ENCODE measurements around the gene VWA8. TPM values are rescaled to one million over a fixed set of nuclear protein-coding genes. Genes with fewer than 3 reads are reported as not detected.
A peak's percentile ranks its signal among the peaks of the same experiment; 100 is the strongest.
"Not testable (repeated sequence)": the region's sequence is repeated elsewhere in the genome, so short reads cannot be mapped to it uniquely, and the experiment has no call there.

Gene VWA8
- total RNA-seq, 1 donor from 2014 or later, result 6.8 TPM

GRCh38 chr13:41746259-41746658 lies 214.7 kb downstream of the VWA8 start:
- no peak for DNase-seq (ENCODE audit: low read depth in 2 of 2)

DNA sequence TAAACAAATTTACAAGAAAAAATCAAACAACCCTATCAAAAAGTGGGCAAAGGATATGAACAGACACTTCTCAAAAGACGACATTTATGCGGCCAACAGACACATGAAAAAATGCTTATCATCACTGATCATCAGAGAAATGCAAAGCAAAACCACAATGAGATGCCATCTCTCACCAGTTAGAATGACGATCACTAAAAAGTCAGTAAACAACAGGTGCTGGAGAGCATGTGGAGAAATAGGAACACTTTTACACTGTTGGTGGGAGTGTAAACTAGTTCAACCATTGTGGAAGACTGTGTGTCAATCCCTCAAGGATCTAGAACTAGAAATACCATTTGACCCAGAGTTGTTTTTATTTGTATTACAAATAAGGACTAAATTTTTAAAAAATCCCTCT lies 215.4 kb downstream of the VWA8 start:
- DNase-seq (ENCODE audit: low read depth in 2 of 2), result not testable (repeated sequence)

GRCh38 chr13:41742917-41743552 lies 217.9 kb downstream of the VWA8 start:
- no peak for DNase-seq (ENCODE audit: low read depth in 2 of 2)

GRCh38 chr13:41740479-41740878 lies 220.4 kb downstream of the VWA8 start:
- no peak for DNase-seq (ENCODE audit: low read depth in 2 of 2)

GRCh38 chr13:41722684-41723535 lies 238.0 kb downstream of the VWA8 start:
- DNase-seq (ENCODE audit: low read depth in 2 of 2), result no peak

DNA sequence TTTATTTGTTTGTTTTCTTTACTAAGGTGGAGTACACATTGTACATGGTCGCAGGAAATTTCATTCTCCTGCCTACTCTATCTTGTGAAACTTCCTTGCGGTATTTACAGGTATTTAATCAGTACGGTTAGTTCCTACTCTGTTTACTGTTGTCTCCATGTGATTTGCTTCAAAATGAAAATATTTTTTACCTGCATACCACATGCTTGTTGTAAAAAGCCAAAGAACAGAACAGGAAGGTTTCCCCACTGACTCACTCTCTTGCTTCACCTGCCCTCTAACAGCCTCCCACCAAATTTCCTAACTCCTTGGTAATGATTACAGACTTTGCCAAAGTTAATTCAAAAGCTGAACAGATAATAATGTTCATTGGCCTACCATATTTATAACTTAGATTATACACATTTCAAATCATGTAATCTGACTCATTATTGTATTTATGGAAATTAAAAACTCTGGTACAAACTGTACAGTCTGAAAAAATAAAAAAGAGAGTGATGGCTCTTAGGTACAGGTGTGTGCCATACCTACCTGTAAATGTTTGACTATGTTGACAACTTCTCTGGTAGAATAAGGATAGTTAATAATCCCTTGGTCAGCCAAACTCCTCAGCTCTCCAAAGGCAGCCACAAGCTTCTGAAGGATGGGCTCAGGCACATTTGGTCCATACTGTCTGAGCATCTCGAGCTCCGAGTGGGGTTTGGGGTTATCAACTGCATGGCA lies 239.9 kb downstream of the VWA8 start:
- DNase-seq (ENCODE audit: low read depth in 2 of 2), result no peak

DNA sequence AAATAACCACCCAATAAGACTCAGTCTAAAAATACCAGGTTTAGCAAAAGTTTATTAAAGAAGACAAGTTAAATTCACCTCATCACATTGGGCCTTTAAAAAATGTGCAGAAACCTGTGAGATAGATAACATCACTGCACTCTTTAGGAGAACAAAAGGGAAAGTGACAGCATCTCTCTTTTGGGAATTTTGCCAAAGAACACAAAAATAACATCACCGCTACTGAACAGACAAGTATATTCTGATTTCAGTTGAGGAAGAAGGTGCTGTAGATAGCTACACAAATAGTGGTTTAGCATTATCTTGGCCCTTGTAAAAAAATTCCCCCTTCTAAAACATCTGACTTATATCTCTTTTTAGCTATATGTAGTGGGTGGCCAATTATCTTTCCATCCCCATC lies 244.7 kb downstream of the VWA8 start:
- DNase-seq (ENCODE audit: low read depth in 2 of 2), result peak; percentile 36 to 69

GRCh38 chr13:41713405-41713804 lies 247.5 kb downstream of the VWA8 start:
- DNase-seq (ENCODE audit: low read depth in 2 of 2), result no peak

DNA sequence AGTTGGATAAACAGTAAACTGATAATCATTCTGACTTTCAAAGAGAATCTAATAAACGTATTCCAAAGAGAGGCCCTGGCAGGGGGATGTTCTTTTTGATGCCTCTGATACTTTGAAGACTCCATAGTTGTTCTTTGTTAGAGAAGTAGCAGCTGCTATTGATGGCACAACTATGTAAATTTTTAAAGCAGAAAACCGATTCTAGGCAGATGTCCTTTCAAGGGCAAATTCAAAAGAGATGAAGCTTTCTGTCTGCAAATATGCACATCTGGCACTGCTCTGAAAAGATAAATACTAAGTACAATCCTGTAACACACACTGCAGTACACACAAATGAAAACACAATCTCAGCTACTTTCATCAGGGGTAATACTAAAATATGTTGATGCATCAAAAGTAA lies 250.1 kb downstream of the VWA8 start:
- DNase-seq (ENCODE audit: low read depth in 2 of 2), result no peak

DNA sequence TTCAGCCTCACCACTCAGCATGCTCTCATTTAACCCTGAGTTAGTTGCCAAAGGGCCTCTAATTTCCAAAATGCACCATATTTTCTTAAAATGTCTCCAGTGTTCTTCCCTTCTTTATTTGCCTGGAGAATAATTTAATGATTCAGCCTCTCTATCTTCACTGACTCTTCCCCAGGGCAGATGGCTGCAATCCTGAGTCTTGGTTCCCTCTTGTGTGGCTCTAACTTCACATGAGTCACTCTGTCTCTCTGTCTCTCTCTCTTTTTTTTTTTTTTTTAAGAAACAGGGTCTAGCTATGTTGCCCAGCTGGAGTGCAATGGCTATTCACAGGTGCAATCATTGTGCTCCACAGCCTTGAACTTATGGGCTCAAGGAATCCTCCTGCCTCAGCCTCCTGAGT lies 251.4 kb downstream of the VWA8 start:
- DNase-seq (ENCODE audit: low read depth in 2 of 2), result no peak

DNA sequence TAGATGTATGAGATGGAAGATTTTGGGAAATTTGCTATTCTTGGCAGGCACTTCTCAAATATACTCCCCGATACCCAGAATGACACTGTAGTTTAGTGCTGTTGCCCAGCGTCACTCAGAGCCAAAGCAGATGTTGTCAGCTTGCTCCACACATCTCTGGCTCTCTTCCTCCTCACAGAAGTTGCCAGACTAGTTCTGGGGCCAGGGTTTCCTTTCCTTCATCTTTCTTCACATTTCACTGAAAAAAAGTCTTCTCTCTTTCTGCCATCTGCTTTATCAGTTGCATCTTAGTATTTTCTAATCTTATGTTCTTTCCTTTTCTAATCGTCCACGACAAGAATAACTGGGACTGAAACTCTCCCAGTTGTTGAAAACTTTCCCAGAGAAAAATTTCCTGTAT lies 252.2 kb downstream of the VWA8 start:
- DNase-seq (ENCODE audit: low read depth in 2 of 2), result no peak

GRCh38 chr13:41707194-41707821 lies 253.6 kb downstream of the VWA8 start:
- DNase-seq (ENCODE audit: low read depth in 2 of 2), result no peak

DNA sequence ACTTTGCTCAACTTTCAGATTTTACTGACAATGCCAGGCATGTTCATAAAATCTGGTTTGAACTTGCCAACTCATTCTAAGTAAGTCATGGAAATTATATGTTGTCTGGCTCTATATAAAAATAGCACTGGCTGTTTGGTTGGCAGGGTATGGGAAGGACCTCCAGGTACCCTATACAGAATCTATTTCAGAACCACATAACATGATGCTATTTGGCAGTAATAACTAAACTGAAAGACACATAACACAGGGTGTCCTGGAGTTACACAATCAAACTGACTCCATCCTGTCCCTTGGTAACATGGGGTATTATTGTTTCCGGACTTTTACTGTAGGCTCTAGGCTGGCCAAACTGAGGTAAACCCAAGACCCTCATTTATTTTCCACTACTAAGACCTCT lies 254.8 kb downstream of the VWA8 start:
- peak in 1 of 2 donors; percentile 10 for DNase-seq (ENCODE audit: low read depth in 2 of 2)

DNA sequence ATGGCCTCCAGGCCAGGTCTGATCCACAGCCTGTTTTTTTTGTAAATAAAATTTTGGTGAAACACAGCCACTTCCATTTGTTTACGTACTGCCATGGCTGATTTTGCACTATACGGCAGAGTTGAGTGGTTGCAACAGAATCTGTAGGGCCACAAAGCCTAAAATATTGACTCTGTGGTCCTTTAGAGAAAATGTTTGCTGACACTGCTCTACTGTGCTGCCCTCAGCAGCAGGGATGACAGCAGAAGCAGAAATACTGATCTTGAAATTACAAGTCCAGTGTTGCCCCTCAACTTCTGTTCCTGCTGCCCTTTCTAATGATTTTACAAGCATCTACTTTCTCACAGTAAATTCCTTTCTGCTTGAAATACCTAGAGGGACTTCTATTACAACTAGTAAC lies 258.4 kb downstream of the VWA8 start:
- DNase-seq (ENCODE audit: low read depth in 2 of 2), result no peak

- DNase-seq (ENCODE audit: low read depth in 2 of 2), result no peak
Observed at GRCh38 chr13:41701676-41702075, 259.2 kb downstream of the VWA8 start.

- peak; percentile 44 to 72 for DNase-seq (ENCODE audit: low read depth in 2 of 2)
Observed at GRCh38 chr13:41700790-41701310, 260.1 kb downstream of the VWA8 start.

- DNase-seq (ENCODE audit: low read depth in 2 of 2), result no peak
Observed at GRCh38 chr13:41699759-41700158, 261.1 kb downstream of the VWA8 start.

- DNase-seq (ENCODE audit: low read depth in 2 of 2), result no peak
Observed at GRCh38 chr13:41697578-41697977, 263.3 kb downstream of the VWA8 start.

DNA sequence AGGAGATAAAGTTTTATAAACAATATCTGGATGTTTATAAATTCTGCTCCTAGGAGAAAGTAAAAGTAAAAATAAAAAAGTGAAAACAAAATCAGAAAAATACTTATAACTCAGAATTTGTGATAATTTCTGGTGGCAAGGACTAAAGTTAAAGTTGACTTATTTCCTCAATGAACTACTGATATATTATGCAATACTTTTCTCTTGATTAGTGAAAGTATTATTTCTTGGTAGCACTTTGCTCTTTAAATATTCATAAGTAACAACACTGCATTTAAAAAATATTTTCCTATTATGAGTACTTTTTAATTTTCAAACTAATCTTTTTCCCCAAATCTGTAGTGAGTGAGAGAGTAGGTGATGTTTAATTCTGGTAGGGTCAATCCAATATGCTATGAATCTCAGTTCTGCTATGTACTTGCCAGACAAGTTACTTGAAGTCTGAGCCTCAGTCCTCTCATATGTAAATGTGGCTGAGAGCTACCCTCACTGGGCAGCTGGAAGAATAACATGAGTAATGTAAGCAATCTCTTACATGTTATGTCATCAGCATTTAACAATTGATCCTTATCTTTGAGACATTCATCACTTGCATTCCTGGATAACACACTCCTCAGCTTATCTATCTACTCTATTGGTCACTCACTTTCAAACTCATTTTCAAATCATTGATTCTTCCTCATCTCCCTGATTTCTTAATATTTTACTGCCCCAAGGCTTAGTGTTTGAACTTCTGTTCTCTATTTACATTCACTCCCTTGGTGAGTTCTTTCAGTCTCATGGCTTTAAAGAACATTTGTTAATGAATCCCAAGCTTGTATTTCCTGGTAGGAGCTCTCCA lies 264.5 kb downstream of the VWA8 start:
- DNase-seq (ENCODE audit: low read depth in 2 of 2), result peak in 1 of 2 donors; percentile 80

- DNase-seq (ENCODE audit: low read depth in 2 of 2), result peak; percentile 28 to 89
Observed at GRCh38 chr13:41694545-41695301, 266.2 kb downstream of the VWA8 start.
